HUES64 (cell line): ENCODE results near the gene ETFBKMT.
"Not testable (repeated sequence)": the region's sequence is repeated elsewhere in the genome, so short reads cannot be mapped to it uniquely, and the experiment has no call there.

Source experiments
- H3K27ac ChIP-seq: 2 replicates; pipeline ENCODE4 v1.7.0; 2013; ENCODE audit warnings: low read depth, low read length, inconsistent platforms
- H3K27me3 ChIP-seq: 2 replicates; pipeline ENCODE4 v1.6.1; 2013; ENCODE audit warnings: mild to moderate bottlenecking, low read length; ENCODE audit not compliant: insufficient read depth
- H3K36me3 ChIP-seq: 2 replicates; pipeline ENCODE4 v1.6.1; 2013; ENCODE audit warnings: mild to moderate bottlenecking, low read length; ENCODE audit not compliant: insufficient read depth
- H3K4me1 ChIP-seq: 2 replicates; pipeline ENCODE4 v1.6.1; 2013; ENCODE audit warnings: mild to moderate bottlenecking, low read length, moderate library complexity; ENCODE audit not compliant: insufficient read depth
- H3K4me3 ChIP-seq: 2 replicates; pipeline ENCODE4 v1.5.1; 2013; ENCODE audit warnings: mild to moderate bottlenecking, low read length, moderate library complexity
- H3K9ac ChIP-seq: 2 replicates; pipeline ENCODE4 v1.6.1; 2013; ENCODE audit warnings: mild to moderate bottlenecking, low read depth, low read length
- H3K9me3 ChIP-seq: 2 replicates; pipeline ENCODE4 v1.6.1; 2013; ENCODE audit warnings: low read depth, low read length; ENCODE audit not compliant: insufficient read depth
- WGBS: fragments of 150-250, 120-280 bp; methylation state at CpG from one replicate; pipeline ENCODE4 v1.1.7; 2013; ENCODE audit warnings: missing lambda C conversion rate; 5-methylcytosine and 5-hydroxymethylcytosine counted together

ETFBKMT gene

GRCh38 chr12:31702047-31702446 is 42.6 kb downstream of the ETFBKMT start:
- Histone ChIP-seq H3K4me1 (peaks cover 7% of the 10 kb centered on the region), H3K9ac (0 out of 2 replicates have a peak overlapping the region, but pooled peaks have one; percentile 31), H3K9me3 (peaks cover under 1% of the 10 kb centered on the region; the same call in 1 of the 2 replicates), H3K27me3 (no peaks in the 10 kb centered on the region), H3K36me3 (peaks cover 4% of the 10 kb centered on the region; the same call in 1 of the 2 replicates), H3K4me3 (no peak overlapping the region), H3K27ac (no peak overlapping the region)

GRCh38 chr12:31705621-31706020 is 46.1 kb downstream of the ETFBKMT start:
- Histone ChIP-seq H3K27ac (no peak overlapping the region), H3K4me1 (peaks cover 7% of the 10 kb centered on the region), H3K9ac (no peak overlapping the region), H3K9me3 (peaks cover 10% of the 10 kb centered on the region), H3K36me3 (peaks cover 11% of the 10 kb centered on the region; the same call in 1 of the 2 replicates), H3K27me3 (no peaks in the 10 kb centered on the region), H3K4me3 (no peak overlapping the region)
- 85% methylated on average over 2 of the region's 2 CpGs for WGBS

- 95% methylated on average over 7 of the region's 7 CpGs for WGBS
- H3K4me1 ChIP-seq, H3K9ac ChIP-seq, H3K27me3 ChIP-seq, H3K27ac ChIP-seq, H3K4me3 ChIP-seq: not testable (repeated sequence)
- H3K9me3 ChIP-seq, result peaks cover 10% of the 10 kb centered on the region
- H3K36me3 ChIP-seq, result peaks cover 11% of the 10 kb centered on the region; the same call in 1 of the 2 replicates
Measured at GRCh38 chr12:31708118-31708517, 48.6 kb downstream of the ETFBKMT start.

- no peak overlapping the region for H3K27ac ChIP-seq
- H3K4me3 ChIP-seq, result no peak overlapping the region
- H3K9me3 ChIP-seq, result peaks cover 10% of the 10 kb centered on the region
- H3K36me3 ChIP-seq, result peaks cover 11% of the 10 kb centered on the region; the same call in 1 of the 2 replicates
- H3K9ac ChIP-seq, result no peak overlapping the region
- H3K27me3 ChIP-seq, result no peaks in the 10 kb centered on the region
- H3K4me1 ChIP-seq, result peaks cover 7% of the 10 kb centered on the region
- WGBS, result 99% methylated on average over 3 of the region's 3 CpGs
Measured at GRCh38 chr12:31710021-31710818, 50.7 kb downstream of the ETFBKMT start.

GRCh38 chr12:31712877-31713276 is 53.4 kb downstream of the ETFBKMT start:
- no peak overlapping the region for H3K4me3 ChIP-seq
- WGBS, result 95% methylated on average over 4 of the region's 5 CpGs
- no peak overlapping the region for H3K9ac ChIP-seq
- H3K36me3 ChIP-seq, result peaks cover 7% of the 10 kb centered on the region; the same call in 1 of the 2 replicates
- H3K9me3 ChIP-seq, result peaks cover 4% of the 10 kb centered on the region; the same call in 1 of the 2 replicates
- H3K4me1 ChIP-seq, result peaks cover 8% of the 10 kb centered on the region; the same call in 1 of the 2 replicates
- H3K27ac ChIP-seq, result no peak overlapping the region
- H3K27me3 ChIP-seq, result no peaks in the 10 kb centered on the region

- Histone ChIP-seq H3K36me3 (no peaks in the 10 kb centered on the region), H3K4me1 (peaks cover 12% of the 10 kb centered on the region), H3K9ac (no peak overlapping the region), H3K4me3 (no peak overlapping the region), H3K27me3 (no peaks in the 10 kb centered on the region), H3K9me3 (no peaks in the 10 kb centered on the region), H3K27ac (no peak overlapping the region)
- WGBS, result 94% methylated on average over 3 of the region's 3 CpGs
Measured at GRCh38 chr12:31714406-31715271, 55.2 kb downstream of the ETFBKMT start.

- Histone ChIP-seq H3K4me1 (peaks cover 12% of the 10 kb centered on the region), H3K36me3 (no peaks in the 10 kb centered on the region), H3K9me3 (no peaks in the 10 kb centered on the region), H3K27ac (peak overlapping the region; percentile 19; the same call in 1 of the 2 replicates), H3K27me3 (no peaks in the 10 kb centered on the region), H3K4me3 (no peak overlapping the region), H3K9ac (peak overlapping the region; percentile 19; the same call in 1 of the 2 replicates)
- WGBS, result 73% methylated on average over 5 of the region's 5 CpGs
Measured at GRCh38 chr12:31715283-31715825, 55.9 kb downstream of the ETFBKMT start.

GRCh38 chr12:31716998-31717397 is 57.5 kb downstream of the ETFBKMT start:
- H3K9me3 ChIP-seq, H3K27ac ChIP-seq, H3K9ac ChIP-seq, H3K36me3 ChIP-seq, H3K27me3 ChIP-seq, H3K4me3 ChIP-seq: not testable (repeated sequence)
- H3K4me1 ChIP-seq, result peaks cover 12% of the 10 kb centered on the region
- 98% methylated on average over 3 of the region's 4 CpGs for WGBS

GRCh38 chr12:31718542-31719198 is 59.2 kb downstream of the ETFBKMT start:
- H3K4me1 ChIP-seq, result peaks cover 12% of the 10 kb centered on the region
- not testable (repeated sequence) for H3K36me3 ChIP-seq, H3K27me3 ChIP-seq, H3K4me3 ChIP-seq, H3K27ac ChIP-seq, H3K9ac ChIP-seq, H3K9me3 ChIP-seq
- 80% methylated on average over 15 of the region's 15 CpGs for WGBS

GRCh38 chr12:31722580-31722979 is 63.1 kb downstream of the ETFBKMT start:
- H3K27ac ChIP-seq, result no peak overlapping the region
- 96% methylated on average over 2 of the region's 2 CpGs for WGBS

More at GRCh38 chr12:31722580-31722979, 63.1 kb downstream of the ETFBKMT start:
- H3K36me3 ChIP-seq, result no peaks in the 10 kb centered on the region
- H3K9me3 ChIP-seq, result no peaks in the 10 kb centered on the region
- no peak overlapping the region for H3K4me3 ChIP-seq
- no peak overlapping the region for H3K9ac ChIP-seq
- no peaks in the 10 kb centered on the region for H3K27me3 ChIP-seq
- H3K4me1 ChIP-seq, result peaks cover 10% of the 10 kb centered on the region
